A549 treated with CpdA at 1 μM for 4 hours (cell line): ENCODE data around the gene MIB2. TPM values are rescaled to one million over a fixed set of nuclear protein-coding genes. Genes with fewer than 3 reads are reported as not detected.

ENCODE experiments used
- total RNA-seq: library from RNA; stranded (reverse); fragments of 200-300 nt; extraction: Qiagen RNA extraction; gene quantifications from 5 replicates; pipeline ENCODE4 v1.2.3, GENCODE V29; 2022; ENCODE audit warnings: low read depth

Gene MIB2
- total RNA-seq, result 10.8 to 20.0 TPM (median 18.9 TPM) in 5 replicates

GRCh38 chr1:1615256-1616044 is at the start of gene MIB2:
Gene MIB2, plus strand, starts transcription at chr1:1615500. Its CDS starts 7,953 bp downstream, at chr1:1623453.

DNA sequence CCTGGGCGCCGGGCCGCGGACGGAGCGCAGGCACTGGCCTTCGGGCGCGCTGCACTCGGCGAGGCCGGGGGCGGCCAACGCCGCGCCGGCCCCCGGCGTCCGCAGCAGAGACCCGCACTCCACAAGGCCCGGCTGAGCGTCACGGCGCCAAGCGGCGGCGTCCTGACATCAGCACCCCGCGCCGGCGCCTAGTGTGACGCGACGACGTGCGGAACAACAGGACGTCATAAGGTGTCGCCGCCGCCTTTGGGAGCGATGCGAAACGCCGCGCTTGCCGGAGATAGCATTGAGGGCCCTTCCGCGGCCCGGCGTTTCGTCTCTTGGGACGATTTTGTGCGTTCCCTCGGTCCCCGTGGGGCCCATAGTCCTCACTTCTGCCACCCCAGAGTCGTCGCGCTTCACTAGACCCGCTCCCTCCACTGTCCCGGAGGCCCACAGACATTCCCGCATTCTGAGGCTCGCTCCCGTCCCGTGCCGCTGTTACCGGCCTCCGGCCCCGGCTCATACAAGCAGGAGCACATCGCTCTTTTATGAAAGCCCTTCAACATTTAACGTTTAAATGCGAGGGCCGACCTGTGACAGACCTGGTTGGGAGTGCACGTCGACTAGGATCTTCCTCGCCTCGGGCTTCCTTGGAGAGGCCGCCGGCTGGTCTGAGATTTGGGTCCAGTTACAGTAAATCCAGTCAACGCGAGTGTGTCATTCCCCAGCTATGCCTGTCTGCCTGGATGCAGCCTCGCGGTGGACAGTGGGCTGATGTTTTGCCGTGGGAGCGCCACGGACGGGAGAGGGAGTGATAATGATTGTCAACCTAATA is 40.4 kb upstream of the MIB2 start, which contains the start of gene SSU72:
Gene SSU72, minus strand, starts transcription at position 143 of the 817 bp plus-strand sequence. CDS start 306 bp downstream, outside the sequence.

GRCh38 chr1:1599935-1600860 is 15.1 kb upstream of the MIB2 start, which contains the start of gene FNDC10:
Gene FNDC10, minus strand, starts transcription at chr1:1600135. Its CDS starts 120 bp downstream, at chr1:1600015.

GRCh38 chr1:1631782-1632420 is 16.6 kb downstream of the MIB2 start, which contains the start of gene MMP23B:
Gene MMP23B, plus strand, starts transcription at chr1:1632173. Its CDS starts 46 bp downstream, at chr1:1632219.

DNA sequence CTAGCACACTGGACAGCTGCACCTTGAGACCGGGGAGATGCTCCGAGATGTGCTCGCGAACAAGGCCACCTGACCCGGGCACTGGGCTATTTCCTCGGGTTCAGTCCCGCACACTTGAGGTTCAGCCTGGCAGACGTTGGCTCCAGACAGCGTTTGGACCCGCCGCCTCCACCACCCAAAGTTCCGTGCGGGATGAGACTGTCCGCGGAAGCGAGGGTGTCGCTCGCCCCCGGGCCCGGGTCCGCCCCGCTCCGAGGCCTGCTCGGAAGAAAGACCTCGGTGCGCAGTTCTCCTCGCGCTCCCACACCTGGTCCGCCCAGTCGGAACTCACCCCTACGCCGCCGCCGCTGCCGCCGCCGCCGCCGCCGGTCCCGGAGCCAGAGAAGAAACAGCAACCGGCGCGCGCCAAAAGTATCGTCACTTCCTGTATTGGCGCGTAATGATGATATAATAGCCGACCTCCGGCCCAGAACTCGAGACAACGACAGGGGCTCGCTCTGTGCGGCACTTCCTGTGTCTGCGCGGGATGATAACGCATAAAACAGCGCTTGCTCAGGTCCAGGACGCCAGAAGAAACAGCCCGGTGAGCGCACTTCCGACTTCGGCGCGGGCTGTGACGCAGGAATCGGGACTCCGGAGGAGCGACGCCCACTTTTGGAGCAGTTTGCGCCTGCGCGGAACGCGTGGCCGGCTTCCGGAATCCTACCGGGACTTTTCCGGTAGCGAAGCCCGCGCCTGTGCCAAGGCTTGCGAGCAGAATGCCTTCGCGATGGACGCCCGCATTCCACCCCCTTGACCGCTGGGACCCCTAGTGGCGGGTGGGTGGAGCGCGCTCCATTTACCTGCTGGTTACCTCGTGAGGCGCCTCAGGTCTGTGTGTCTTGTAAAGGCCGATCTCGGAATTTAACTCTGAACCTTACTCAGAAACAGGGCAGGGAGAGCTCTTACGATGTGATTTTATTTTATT is 43.6 kb downstream of the MIB2 start, which contains the start of gene CDK11B:
Gene CDK11B, minus strand, starts transcription at position 422 of the 967 bp plus-strand sequence. CDS start 1,519 bp downstream, outside the sequence.

Other genes starting within 250 kb of the MIB2 start
- gene AURKAIP1, start 240.3 kb upstream of the MIB2 start, total RNA-seq, result 107 to 183 TPM (median 168 TPM) in 5 replicates
- 47.3 to 61.0 TPM (median 48.3 TPM) in 5 replicates for gene CCNL2, start 216.2 kb upstream of the MIB2 start, total RNA-seq
- 128 to 152 TPM (median 135 TPM) in 5 replicates for gene MRPL20, start 208.2 kb upstream of the MIB2 start, total RNA-seq
- gene ANKRD65, start 194.2 kb upstream of the MIB2 start, total RNA-seq, result 0.08 to 0.10 TPM (median 0.09 TPM) in 3 of 5 replicates, not detected in the others
- 4.8 to 15.8 TPM (median 14.9 TPM) in 5 replicates for gene VWA1, start 179.8 kb upstream of the MIB2 start, total RNA-seq
- gene ATAD3C, start 165.8 kb upstream of the MIB2 start, total RNA-seq, result not detected in 5 replicates
- 1.5 to 3.4 TPM (median 3.0 TPM) in 5 replicates for gene ATAD3B, start 143.7 kb upstream of the MIB2 start, total RNA-seq
- gene ATAD3A, start 103.3 kb upstream of the MIB2 start, total RNA-seq, result 32.6 to 40.2 TPM (median 37.8 TPM) in 5 replicates
- 0.18 to 0.92 TPM (median 0.66 TPM) in 5 replicates for gene TMEM240, start 74.9 kb upstream of the MIB2 start, total RNA-seq
- 88.5 to 113 TPM (median 109 TPM) in 5 replicates for gene SSU72, start 40.6 kb upstream of the MIB2 start, total RNA-seq
- 4.7 to 8.5 TPM (median 8.1 TPM) in 5 replicates for gene FNDC10, start 15.4 kb upstream of the MIB2 start, total RNA-seq
- 0.62 to 1.1 TPM (median 1.0 TPM) in 4 of 5 replicates, not detected in the other for gene MMP23B, start 16.7 kb downstream of the MIB2 start, total RNA-seq
- 25.2 to 27.7 TPM (median 26.6 TPM) in 5 replicates for gene CDK11B, start 43.5 kb downstream of the MIB2 start, total RNA-seq
- 10.6 to 14.2 TPM (median 12.7 TPM) in 5 replicates for gene SLC35E2B, start 77.3 kb downstream of the MIB2 start, total RNA-seq
- gene CDK11A, start 108.9 kb downstream of the MIB2 start, total RNA-seq, result 20.8 to 28.6 TPM (median 24.9 TPM) in 5 replicates
- gene NADK, start 163.0 kb downstream of the MIB2 start, total RNA-seq, result 33.0 to 39.7 TPM (median 34.1 TPM) in 5 replicates